Thoracic aorta (tissue), 2 donors: Measurements from ENCODE around the gene U2AF2. TPM values are rescaled to one million over a fixed set of nuclear protein-coding genes. Genes with fewer than 3 reads are reported as not detected.
A peak's percentile ranks its signal among the peaks of the same experiment; 100 is the strongest.

Experiments used
- ATAC-seq: fragments of 150-250 bp; one replicate; pipeline ENCODE4 v1.8.0; 2017; ENCODE audit warnings: low read depth; ENCODE audit not compliant: insufficient number of reproducible peaks, low FRiP score
- DNase-seq: peaks from one replicate; pipeline ENCODE4 v3.0.0-alpha.2; 2020; ENCODE audit warnings: low spot score
- H3K27ac ChIP-seq, 2 donors: fragments of 200-600 bp; sonication (generic); 1 replicate in 1 of 2; 2 replicates in 1 of 2; pipeline ENCODE4 v1.5.1; 2016; ENCODE audit warnings: mild to moderate bottlenecking in 2 of 2, moderate library complexity in 2 of 2
- H3K27me3 ChIP-seq: fragments of 200-600 bp; sonication (generic); replicated peaks from 2 replicates; pipeline ENCODE4 v1.6.0; 2016; ENCODE audit warnings: mild to moderate bottlenecking; ENCODE audit not compliant: insufficient read depth
- H3K36me3 ChIP-seq: fragments of 200-600 bp; sonication (generic); one replicate; pipeline ENCODE4 v1.5.1; 2016
- H3K4me1 ChIP-seq, 2 donors: fragments of 200-600 bp; sonication (generic); 1 replicate in 1 of 2; 2 replicates in 1 of 2; pipeline versions ENCODE4 v1.5.1 to v1.6.0; 2016; ENCODE audit warnings: low read depth in 2 of 2, mild to moderate bottlenecking in 1 of 2; ENCODE audit not compliant: control insufficient read depth in 1 of 2
- H3K4me3 ChIP-seq: fragments of 200-600 bp; sonication (generic); 2 replicates; pipeline ENCODE4 v1.5.1; 2016; ENCODE audit warnings: mild to moderate bottlenecking
- H3K9me3 ChIP-seq: fragments of 200-600 bp; sonication (generic); 2 replicates; pipeline ENCODE4 v1.5.1; 2016
- CTCF ChIP-seq: fragments of 200-600 bp; sonication (generic); IDR thresholded peaks from one replicate; pipeline ENCODE4 v1.5.1; 2019; ENCODE audit warnings: antibody characterized with exemption
- total RNA-seq, 2 donors: library from RNA; depleted of rRNA; stranded (reverse); fragments of >200 nt; gene quantifications; one replicate each; pipeline versions ENCODE4 v1.1.0 to v1.2.3, GENCODE V29; 2016

The U2AF2 gene
- total RNA-seq, 2 donors from 2014 or later: 77.3 to 106 TPM

- Histone ChIP-seq H3K9me3 (no peaks in the 10 kb centered on the region), H3K4me1 (peaks cover 54 to 62% of the 10 kb centered on the region in 2 donors), H3K27ac (peak overlapping the region; percentile 89 to 92), H3K36me3 (peaks cover 6% of the 10 kb centered on the region), H3K27me3 (no peaks in the 10 kb centered on the region), H3K4me3 (peak overlapping the region; percentile 96)
- no peak for DNase-seq
- TF ChIP-seq CTCF: no peak
- ATAC-seq: no peak
Measured at GRCh38 chr19:55644191-55644833, 10.5 kb upstream of the U2AF2 start.

GRCh38 chr19:55644842-55645511, 9.9 kb upstream of the U2AF2 start:
- H3K4me3 ChIP-seq: no peak overlapping the region
- DNase-seq (no peak), ATAC-seq (no peak)
- no peak for TF ChIP-seq CTCF
- no peak overlapping the region for H3K27ac ChIP-seq
- H3K9me3 ChIP-seq: no peaks in the 10 kb centered on the region
- peaks cover 6% of the 10 kb centered on the region for H3K36me3 ChIP-seq
- peaks cover 49 to 58% of the 10 kb centered on the region in 2 donors for H3K4me1 ChIP-seq
- no peaks in the 10 kb centered on the region for H3K27me3 ChIP-seq

- no peak for TF ChIP-seq CTCF
- Histone ChIP-seq H3K27me3 (no peaks in the 10 kb centered on the region), H3K4me3 (no peak overlapping the region), H3K9me3 (no peaks in the 10 kb centered on the region), H3K36me3 (peaks cover 6% of the 10 kb centered on the region), H3K27ac (no peak overlapping the region), H3K4me1 (peaks cover 44 to 53% of the 10 kb centered on the region in 2 donors)
- DNase-seq (no peak), ATAC-seq (no peak)
Measured at GRCh38 chr19:55645512-55645881, 9.3 kb upstream of the U2AF2 start.

GRCh38 chr19:55646889-55647731, 7.7 kb upstream of the U2AF2 start:
- Histone ChIP-seq H3K36me3 (peaks cover 6% of the 10 kb centered on the region), H3K27ac (peak overlapping the region; percentile 42 to 77), H3K27me3 (no peaks in the 10 kb centered on the region), H3K4me1 (peaks cover 39 to 51% of the 10 kb centered on the region in 2 donors), H3K4me3 (peak overlapping the region; percentile 96), H3K9me3 (no peaks in the 10 kb centered on the region)
- ATAC-seq (no peak), DNase-seq (no peak)
- TF ChIP-seq CTCF: no peak
